Muscle layer of duodenum (tissue), 2 donors: Measurements from ENCODE around the gene GRK5.

Experiments used
- H3K27ac ChIP-seq: one replicate; pipeline ENCODE4 v1.7.0; 2013; ENCODE audit warnings: mild to moderate bottlenecking, low read length
- H3K27me3 ChIP-seq: one replicate; pipeline ENCODE4 v1.7.0; 2013; ENCODE audit warnings: low read depth, mild to moderate bottlenecking, control low read depth, low read length
- H3K36me3 ChIP-seq, 2 donors: one replicate each; pipeline ENCODE4 v1.7.0; 2013; ENCODE audit warnings: low read length in 2 of 2, control low read depth in 1 of 2, mild to moderate bottlenecking in 1 of 2; ENCODE audit not compliant: insufficient read depth in 2 of 2, control insufficient read depth in 1 of 2
- H3K4me1 ChIP-seq, 2 donors: one replicate each; pipeline ENCODE4 v1.7.0; 2013; ENCODE audit warnings: low read length in 2 of 2, mild to moderate bottlenecking in 2 of 2, control low read depth in 1 of 2, moderate library complexity in 1 of 2; ENCODE audit not compliant: insufficient read depth in 2 of 2, control insufficient read depth in 1 of 2
- H3K4me3 ChIP-seq, 2 donors: one replicate each; pipeline ENCODE4 v1.7.0; 2013; ENCODE audit warnings: low read length in 2 of 2, low read depth in 1 of 2, mild to moderate bottlenecking in 1 of 2
- H3K9me3 ChIP-seq, 2 donors: one replicate each; pipeline ENCODE4 v1.7.0; 2013; ENCODE audit warnings: low read length in 2 of 2, control low read depth in 1 of 2, mild to moderate bottlenecking in 1 of 2; ENCODE audit not compliant: control insufficient read depth in 1 of 2
- donor health status: healthy.

GRK5 gene

GRCh38 chr10:119211176-119211575 lies 3.8 kb downstream of the GRK5 start:
- peak overlapping the region; percentile 92 for H3K27ac ChIP-seq
- H3K27me3 ChIP-seq, result no peaks in the 10 kb centered on the region
- H3K4me1 ChIP-seq, result peaks cover 21 to 38% of the 10 kb centered on the region in 2 donors
- H3K4me3 ChIP-seq, result peak overlapping the region in 1 of 2 donors; percentile 14
- H3K9me3 ChIP-seq, result no peaks in the 10 kb centered on the region
- no peaks in the 10 kb centered on the region for H3K36me3 ChIP-seq

DNA sequence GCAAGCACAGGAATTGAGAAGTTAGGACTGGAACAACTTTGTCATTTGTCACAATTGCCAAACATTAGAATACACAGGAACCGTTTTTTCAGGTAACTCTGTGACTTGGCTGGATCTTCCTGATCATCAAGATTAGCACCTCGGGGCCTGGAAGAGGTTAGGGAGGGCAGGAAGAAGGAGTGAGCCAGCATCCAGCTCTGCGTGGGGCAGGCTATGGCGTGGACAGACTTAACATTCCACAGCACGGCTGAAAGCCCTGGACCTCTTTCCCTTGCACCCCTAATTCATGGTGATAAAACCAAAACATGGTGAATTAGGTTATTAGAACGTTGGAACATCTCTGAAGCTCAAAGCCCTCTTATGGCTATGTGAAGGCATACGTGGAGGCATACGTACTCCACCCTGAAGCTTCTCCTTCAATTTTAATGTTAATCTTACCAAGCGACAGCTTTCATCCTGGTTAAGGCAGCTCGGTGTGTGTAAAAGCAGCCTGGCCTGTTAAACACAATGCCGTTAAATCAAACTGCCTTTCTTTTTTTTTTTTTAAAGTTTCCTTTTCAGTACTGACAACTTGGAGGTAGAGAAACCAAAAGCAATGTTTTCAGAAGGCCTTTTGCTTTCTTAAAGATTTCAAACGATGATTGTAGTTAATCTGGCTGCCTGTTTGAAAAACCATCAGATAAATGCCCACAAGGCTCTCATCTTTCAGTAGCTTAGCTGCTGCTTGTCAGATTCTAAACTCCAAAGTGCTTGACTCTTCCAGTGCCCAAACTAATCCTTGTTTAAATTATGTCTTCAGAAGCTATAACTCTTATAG lies 4.5 kb downstream of the GRK5 start:
- Histone ChIP-seq H3K4me1 (peaks cover 20 to 38% of the 10 kb centered on the region in 2 donors), H3K36me3 (no peaks in the 10 kb centered on the region), H3K9me3 (no peaks in the 10 kb centered on the region), H3K27me3 (no peaks in the 10 kb centered on the region), H3K4me3 (peak overlapping the region in 1 of 2 donors; percentile 14), H3K27ac (peak overlapping the region; percentile 92)

DNA sequence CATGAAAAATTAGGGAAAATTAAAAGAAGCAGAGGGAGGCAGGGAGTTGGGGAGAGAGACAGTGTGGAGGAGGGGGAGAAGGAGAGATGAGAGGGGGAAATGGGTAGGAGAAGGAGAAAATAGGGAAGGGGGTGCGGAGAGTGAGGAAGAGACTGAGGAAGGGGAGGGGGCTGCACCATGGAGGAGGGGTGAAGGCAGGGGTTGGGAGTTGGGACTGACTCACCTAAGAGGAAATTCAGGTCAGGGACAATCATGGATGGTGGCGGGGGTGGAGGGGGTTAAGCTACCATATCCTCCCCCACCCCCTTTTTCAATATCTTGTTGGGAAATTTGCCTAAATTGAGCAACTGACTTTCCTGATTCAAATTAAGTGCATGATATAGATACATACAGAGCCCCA lies 8.0 kb downstream of the GRK5 start:
- no peaks in the 10 kb centered on the region for H3K27me3 ChIP-seq
- peaks cover 15 to 36% of the 10 kb centered on the region in 2 donors for H3K4me1 ChIP-seq
- H3K9me3 ChIP-seq, result no peaks in the 10 kb centered on the region
- H3K4me3 ChIP-seq, result no peak overlapping the region
- no peaks in the 10 kb centered on the region for H3K36me3 ChIP-seq
- H3K27ac ChIP-seq, result no peak overlapping the region

DNA sequence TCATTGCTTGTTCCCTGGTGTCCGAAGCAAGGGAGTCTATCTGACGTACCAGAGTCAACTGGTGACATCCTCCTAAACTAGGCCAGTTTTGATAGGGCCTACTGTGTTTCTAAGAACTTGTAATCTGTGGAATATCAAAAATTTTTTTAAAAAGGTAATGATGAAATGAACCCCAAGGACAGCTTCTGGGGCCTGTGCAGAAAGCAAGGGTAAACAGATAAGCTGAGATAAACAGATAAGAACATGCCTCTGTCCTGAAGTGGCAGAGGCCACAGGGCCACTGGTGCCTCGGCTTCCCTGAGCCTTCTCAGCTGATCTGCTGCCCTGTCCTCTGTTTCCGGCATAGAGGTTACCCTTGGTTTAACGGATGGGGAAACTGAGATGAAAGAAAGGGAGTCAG lies 8.8 kb downstream of the GRK5 start:
- no peaks in the 10 kb centered on the region for H3K9me3 ChIP-seq
- H3K36me3 ChIP-seq, result no peaks in the 10 kb centered on the region
- H3K4me1 ChIP-seq, result peaks cover 9 to 30% of the 10 kb centered on the region in 2 donors
- H3K27ac ChIP-seq, result no peak overlapping the region
- H3K4me3 ChIP-seq, result no peak overlapping the region
- no peaks in the 10 kb centered on the region for H3K27me3 ChIP-seq

DNA sequence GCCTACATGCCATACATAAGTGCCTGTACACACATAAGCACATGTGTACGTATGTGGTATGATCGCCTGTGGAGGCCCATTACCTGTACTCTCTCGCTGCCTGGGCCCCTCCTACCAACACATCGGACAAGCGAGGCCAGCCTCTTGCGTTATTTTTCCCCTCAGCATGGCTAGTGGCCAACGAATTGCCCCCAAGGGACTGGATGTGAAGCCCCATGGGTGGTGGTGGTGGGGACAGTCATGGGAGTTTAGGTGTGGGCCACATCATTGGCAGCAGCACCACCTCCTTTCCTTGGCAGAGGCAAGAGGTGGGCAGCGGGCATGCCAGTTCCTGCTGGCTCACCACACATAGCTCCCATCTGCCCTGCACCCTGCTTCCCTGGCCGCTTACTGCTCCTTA lies 10.0 kb downstream of the GRK5 start:
- Histone ChIP-seq H3K27ac (no peak overlapping the region), H3K4me3 (no peak overlapping the region), H3K36me3 (no peaks in the 10 kb centered on the region), H3K9me3 (no peaks in the 10 kb centered on the region), H3K4me1 (peaks cover 14 to 26% of the 10 kb centered on the region in 2 donors), H3K27me3 (no peaks in the 10 kb centered on the region)

DNA sequence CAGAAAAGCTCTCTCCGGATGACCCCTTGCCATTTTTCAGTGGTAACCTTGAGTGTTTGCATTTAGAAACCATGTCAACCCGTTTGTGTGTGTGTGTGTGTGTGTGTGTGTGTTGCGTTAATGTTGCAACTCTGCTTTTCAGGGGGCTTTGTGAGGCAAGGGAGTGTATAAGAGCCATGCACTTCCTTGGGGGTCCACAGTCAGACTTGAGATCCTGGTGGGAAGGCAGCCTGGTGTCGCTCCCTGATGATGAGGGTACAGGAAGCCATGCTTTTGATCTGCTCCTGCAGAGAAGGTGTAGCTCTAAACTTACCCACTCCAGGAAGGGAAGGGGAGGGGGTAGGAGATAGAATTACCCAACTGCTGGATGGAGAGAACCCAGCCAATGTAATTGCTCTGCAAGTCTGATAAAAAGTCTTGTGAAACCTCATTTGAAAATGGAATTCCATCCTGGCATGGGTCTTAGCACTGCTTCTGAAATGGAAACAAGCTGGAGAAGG lies 10.7 kb downstream of the GRK5 start:
- H3K36me3 ChIP-seq, result no peaks in the 10 kb centered on the region
- H3K4me3 ChIP-seq, result no peak overlapping the region
- H3K4me1 ChIP-seq, result peaks cover 16 to 26% of the 10 kb centered on the region in 2 donors
- no peak overlapping the region for H3K27ac ChIP-seq
- no peaks in the 10 kb centered on the region for H3K9me3 ChIP-seq
- no peaks in the 10 kb centered on the region for H3K27me3 ChIP-seq

DNA sequence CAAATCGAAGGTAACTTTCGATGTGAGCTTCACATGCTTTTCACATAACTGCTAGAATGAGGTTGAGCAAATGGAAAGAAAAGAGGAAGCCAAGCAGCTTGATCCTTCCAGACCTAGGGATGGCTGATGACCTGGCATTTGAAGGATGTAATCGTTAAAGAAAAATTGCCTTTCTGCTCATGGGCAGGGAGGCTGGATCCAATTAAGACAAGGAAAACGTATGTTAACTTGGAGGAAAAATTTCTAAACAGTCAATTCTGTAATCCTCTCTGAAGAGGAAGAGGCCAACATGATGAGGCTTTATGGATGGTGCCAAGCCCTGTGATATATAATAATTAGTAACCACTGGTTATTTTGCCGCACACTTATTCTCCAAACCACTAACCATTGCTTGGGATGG lies 12.5 kb downstream of the GRK5 start:
- Histone ChIP-seq H3K4me3 (no peak overlapping the region), H3K27ac (peak overlapping the region; percentile 5), H3K4me1 (peaks cover 20 to 27% of the 10 kb centered on the region in 2 donors), H3K9me3 (no peaks in the 10 kb centered on the region), H3K27me3 (no peaks in the 10 kb centered on the region), H3K36me3 (no peaks in the 10 kb centered on the region)

- no peaks in the 10 kb centered on the region for H3K36me3 ChIP-seq
- peak overlapping the region; percentile 71 for H3K27ac ChIP-seq
- H3K27me3 ChIP-seq, result no peaks in the 10 kb centered on the region
- peaks cover 20 to 27% of the 10 kb centered on the region in 2 donors for H3K4me1 ChIP-seq
- H3K9me3 ChIP-seq, result no peaks in the 10 kb centered on the region
- H3K4me3 ChIP-seq, result no peak overlapping the region
Observed at GRCh38 chr10:119221201-119221600, 13.8 kb downstream of the GRK5 start.

DNA sequence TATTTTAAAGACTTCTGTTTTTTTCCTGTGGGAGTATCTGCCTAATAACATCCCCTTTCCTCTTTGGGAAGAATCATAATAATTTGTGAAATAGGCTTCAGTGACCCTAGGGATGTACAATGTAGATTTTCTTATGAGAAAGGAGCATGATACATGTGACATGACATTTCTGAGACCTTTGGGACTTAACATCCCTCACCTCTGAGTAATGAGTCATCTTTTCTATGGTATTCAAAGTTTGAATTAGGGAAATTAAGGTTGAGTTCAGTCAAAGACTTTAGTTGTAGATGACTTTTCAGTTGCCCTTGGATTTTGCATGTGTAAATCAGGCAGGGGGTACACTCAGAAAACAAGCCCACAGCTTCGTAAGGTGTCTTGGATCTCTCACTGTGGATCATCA lies 14.3 kb downstream of the GRK5 start:
- Histone ChIP-seq H3K4me3 (no peak overlapping the region), H3K27me3 (no peaks in the 10 kb centered on the region), H3K36me3 (no peaks in the 10 kb centered on the region), H3K4me1 (peaks cover 20 to 27% of the 10 kb centered on the region in 2 donors), H3K27ac (peak overlapping the region; percentile 71), H3K9me3 (no peaks in the 10 kb centered on the region)

DNA sequence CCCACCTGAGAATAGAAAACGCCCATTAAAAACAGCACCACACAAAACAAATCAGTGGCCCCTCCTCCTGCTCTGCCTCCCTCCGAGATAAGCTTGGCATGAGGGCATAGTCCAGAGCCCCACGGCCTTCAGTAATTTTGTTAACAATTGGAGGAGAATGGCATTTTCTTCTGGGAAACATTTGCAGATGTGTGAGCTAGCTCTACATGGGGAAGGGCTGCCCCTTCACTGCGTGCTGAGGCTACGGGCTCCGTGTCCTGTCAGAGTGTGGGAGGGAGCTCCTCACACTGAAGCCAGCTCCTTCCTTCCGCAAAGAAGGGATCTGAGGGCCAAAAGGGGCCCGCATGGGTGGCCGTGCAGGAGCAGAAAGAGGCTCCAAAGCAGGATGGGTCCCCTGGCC lies 15.2 kb downstream of the GRK5 start:
- H3K4me1 ChIP-seq, result peaks cover 20 to 25% of the 10 kb centered on the region in 2 donors
- H3K4me3 ChIP-seq, result peak overlapping the region in 1 of 2 donors; percentile 23
- no peaks in the 10 kb centered on the region for H3K9me3 ChIP-seq

GRCh38 chr10:119222966-119223386 lies 15.6 kb downstream of the GRK5 start:
- no peaks in the 10 kb centered on the region for H3K36me3 ChIP-seq
- H3K27me3 ChIP-seq, result no peaks in the 10 kb centered on the region
- H3K4me1 ChIP-seq, result peaks cover 20% of the 10 kb centered on the region in 2 donors
- no peak overlapping the region for H3K4me3 ChIP-seq
- H3K9me3 ChIP-seq, result no peaks in the 10 kb centered on the region
- peak overlapping the region; percentile 71 for H3K27ac ChIP-seq

More for the DNA sequence above, 15.2 kb downstream of the GRK5 start:
- Histone ChIP-seq H3K36me3 (no peaks in the 10 kb centered on the region), H3K27me3 (no peaks in the 10 kb centered on the region), H3K27ac (peak overlapping the region; percentile 71)
